Large intestine (tissue), 3 donors: ENCODE measurements around the gene SMCO3. TPM values are rescaled to one million over a fixed set of nuclear protein-coding genes. Genes with fewer than 3 reads are reported as not detected.
A peak's percentile ranks its signal among the peaks of the same experiment; 100 is the strongest.

Experiments used
- DNase-seq, 2 donors: peaks; one replicate each; pipeline versions ENCODE4 v3.0.0 to v3.0.0-alpha.2; 2013
- H3K27ac ChIP-seq: one replicate; pipeline ENCODE4 v1.5.1; 2013; ENCODE audit warnings: low read length
- H3K27me3 ChIP-seq: 2 replicates; pipeline ENCODE4 v1.6.1; 2013; ENCODE audit warnings: low read length; ENCODE audit not compliant: control insufficient read depth, insufficient read depth
- H3K36me3 ChIP-seq: 2 replicates; pipeline ENCODE4 v1.6.1; 2013; ENCODE audit warnings: low read length; ENCODE audit not compliant: control insufficient read depth, insufficient read depth
- H3K4me1 ChIP-seq: one replicate; pipeline ENCODE4 v1.6.1; 2013; ENCODE audit warnings: low read length; ENCODE audit not compliant: control insufficient read depth, insufficient read depth
- H3K4me3 ChIP-seq: one replicate; pipeline ENCODE4 v1.5.1; 2013; ENCODE audit warnings: low read length
- H3K9me3 ChIP-seq: one replicate; pipeline ENCODE4 v1.6.1; 2013; ENCODE audit warnings: mild to moderate bottlenecking, low read depth, low read length, moderate library complexity; ENCODE audit not compliant: control insufficient read depth
- WGBS: methylation state at CpG from one replicate; pipeline ENCODE4 v1.1.5; 2013; ENCODE audit warnings: low lambda C conversion rate; ENCODE audit not compliant: insufficient coverage; 5-methylcytosine and 5-hydroxymethylcytosine counted together
- polyA plus RNA-seq: library from polyadenylated mRNA; unstranded; fragments of 120-200 nt; gene quantifications from one replicate; pipeline ENCODE4 v1.2.1, GENCODE V29; 2013

Gene SMCO3
- polyA plus RNA-seq, 1 donor = 0.30 TPM

DNA sequence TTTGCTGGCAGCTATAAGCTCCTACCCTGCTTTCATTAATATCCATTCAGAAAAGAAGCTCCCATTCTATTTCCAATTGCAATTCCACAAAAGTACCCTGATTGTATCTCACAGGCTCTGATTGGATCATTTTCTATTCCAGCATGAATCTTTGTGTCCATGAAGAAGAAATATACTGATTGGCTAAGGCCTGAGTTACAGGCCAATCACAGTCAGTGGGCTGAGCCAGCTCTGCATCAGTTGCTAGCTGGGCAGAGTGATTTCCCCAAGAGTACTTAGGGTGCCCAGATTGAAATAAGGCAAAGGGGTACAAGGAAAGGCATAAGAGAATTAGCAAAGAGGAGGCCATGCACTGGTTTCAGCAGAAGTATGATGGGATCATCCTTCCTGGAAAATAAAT, 14.9 kb upstream of the SMCO3 start:
- Histone ChIP-seq H3K36me3 (no peaks in the 10 kb centered on the region), H3K27me3 (no peaks in the 10 kb centered on the region), H3K9me3 (no peaks in the 10 kb centered on the region), H3K4me3 (no peak overlapping the region), H3K4me1 (no peaks in the 10 kb centered on the region), H3K27ac (no peak overlapping the region)
- no peak for DNase-seq

DNA sequence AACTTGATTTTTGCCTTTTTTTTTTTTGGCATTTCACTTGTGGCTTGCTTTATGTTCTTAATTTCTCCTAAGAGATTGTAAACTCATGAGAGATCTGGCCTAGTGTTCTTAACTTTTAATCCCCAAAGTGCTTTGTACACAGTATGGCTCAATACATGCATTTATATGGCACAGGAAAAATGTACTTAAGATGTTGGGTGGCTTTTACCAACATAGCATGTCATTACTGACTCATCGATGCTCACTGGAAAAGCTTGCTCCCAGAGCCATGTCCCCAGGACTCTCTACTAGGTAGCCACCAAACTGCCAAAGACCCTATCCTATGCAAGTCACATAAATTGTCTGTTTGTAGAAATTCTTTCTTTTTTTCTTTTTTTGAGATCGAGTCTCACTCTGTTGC, 13.1 kb upstream of the SMCO3 start:
- Histone ChIP-seq H3K27me3 (no peaks in the 10 kb centered on the region), H3K36me3 (no peaks in the 10 kb centered on the region), H3K9me3 (no peaks in the 10 kb centered on the region), H3K4me1 (no peaks in the 10 kb centered on the region), H3K27ac (no peak overlapping the region), H3K4me3 (no peak overlapping the region)
- WGBS = no CpG with 5 or more reads among the region's 2 CpGs
- no peak for DNase-seq

DNA sequence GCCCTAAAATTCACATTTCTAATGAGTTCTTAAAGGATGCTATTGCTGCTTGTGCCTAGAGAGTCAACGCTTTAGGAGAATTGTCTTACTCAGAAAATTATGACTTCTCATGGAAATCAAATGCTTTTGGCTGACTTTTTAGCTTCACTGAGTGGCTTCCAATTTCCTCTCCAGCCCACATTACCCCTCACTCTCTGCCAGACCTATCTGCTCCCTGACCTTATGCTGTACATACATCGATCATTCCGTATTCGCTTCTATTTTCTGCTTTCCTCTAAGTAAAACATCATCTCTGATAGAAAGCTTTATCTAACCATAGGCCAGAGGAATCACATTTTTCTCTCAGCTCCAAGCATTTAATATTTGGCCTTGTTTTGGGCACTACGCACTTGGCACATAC, 12.5 kb upstream of the SMCO3 start:
- no peaks in the 10 kb centered on the region for H3K4me1 ChIP-seq
- no peaks in the 10 kb centered on the region for H3K36me3 ChIP-seq
- no peaks in the 10 kb centered on the region for H3K9me3 ChIP-seq
- DNase-seq = no peak
- H3K27me3 ChIP-seq = no peaks in the 10 kb centered on the region
- H3K4me3 ChIP-seq = no peak overlapping the region
- no peak overlapping the region for H3K27ac ChIP-seq
- 93% methylated on average over 4 of the region's 5 CpGs for WGBS

DNA sequence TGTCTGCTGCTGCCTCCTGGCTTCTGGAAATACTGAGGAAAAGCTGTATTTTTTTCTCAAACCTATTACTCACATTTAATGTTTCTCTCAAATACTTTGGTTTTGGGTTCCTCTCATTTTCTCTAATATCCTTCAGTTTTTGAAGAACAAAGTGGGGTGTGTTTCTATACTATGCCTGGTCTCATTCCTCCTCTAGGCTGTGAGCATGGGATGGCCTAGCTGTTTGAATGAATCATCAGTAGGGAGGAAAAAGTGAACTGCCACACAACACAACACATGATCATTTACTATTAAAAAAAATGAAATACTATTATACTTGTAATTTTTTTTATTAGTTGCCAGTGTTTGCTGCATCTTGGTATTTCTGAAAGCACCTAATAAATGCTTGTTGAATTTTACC, 11.3 kb upstream of the SMCO3 start:
- H3K4me1 ChIP-seq = no peaks in the 10 kb centered on the region
- no peak for DNase-seq

DNA sequence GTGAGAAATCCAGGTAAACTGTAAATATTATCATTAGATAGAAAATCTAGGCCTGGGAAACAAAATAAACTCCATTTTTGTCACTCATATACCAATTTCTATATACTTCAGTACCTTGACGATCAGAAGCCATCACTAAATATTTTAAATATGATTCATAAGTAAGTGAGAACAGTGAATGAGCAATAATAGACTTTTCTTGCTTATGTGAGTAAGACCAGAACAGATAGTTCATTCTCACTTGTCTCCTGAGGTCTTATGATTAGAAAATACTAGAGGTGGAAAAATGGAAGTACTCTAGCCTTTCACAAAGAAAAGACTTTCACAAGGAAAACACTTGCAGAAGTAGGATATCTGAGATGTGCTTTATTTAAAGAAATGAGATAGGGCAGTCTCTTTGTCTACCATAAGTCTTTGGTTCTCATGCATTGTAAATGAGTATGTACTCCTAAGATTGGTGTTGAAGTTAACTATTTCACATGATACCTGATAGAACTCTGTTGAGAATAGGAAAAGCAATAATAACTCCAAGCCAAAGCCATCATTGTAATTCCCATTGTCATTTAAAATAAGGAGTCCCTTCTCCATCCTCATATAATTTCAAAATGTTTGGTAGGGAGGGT, 10.1 kb upstream of the SMCO3 start:
- Histone ChIP-seq H3K27me3 (no peaks in the 10 kb centered on the region), H3K4me3 (no peak overlapping the region), H3K4me1 (no peaks in the 10 kb centered on the region), H3K36me3 (no peaks in the 10 kb centered on the region), H3K27ac (no peak overlapping the region), H3K9me3 (no peaks in the 10 kb centered on the region)
- 100% methylated on average over 1 of the region's 1 CpG for WGBS
- DNase-seq = no peak

More for the DNA sequence above, 11.3 kb upstream of the SMCO3 start:
- Histone ChIP-seq H3K27ac (no peak overlapping the region), H3K36me3 (no peaks in the 10 kb centered on the region), H3K4me3 (no peak overlapping the region), H3K9me3 (no peaks in the 10 kb centered on the region), H3K27me3 (no peaks in the 10 kb centered on the region)

DNA sequence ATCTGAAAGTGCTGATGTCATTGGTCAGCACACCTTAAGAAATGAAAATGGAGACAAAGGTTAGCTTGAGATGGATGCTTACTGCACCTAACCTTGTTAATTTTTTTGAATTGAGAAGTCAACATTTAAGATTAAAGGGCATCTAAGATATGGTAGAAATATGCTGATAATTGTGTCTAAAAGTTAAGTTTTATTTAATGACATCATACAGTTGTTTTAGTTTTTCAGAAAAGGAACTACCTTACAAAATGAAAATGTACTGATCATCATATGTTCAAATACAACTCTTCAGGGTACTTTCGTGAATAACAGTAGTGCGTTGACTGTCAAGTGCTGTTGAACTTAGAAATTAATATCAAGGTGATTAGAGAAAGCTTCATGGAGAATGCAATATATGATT, 2.5 kb downstream of the SMCO3 start:
- Histone ChIP-seq H3K9me3 (no peaks in the 10 kb centered on the region), H3K27me3 (no peaks in the 10 kb centered on the region), H3K36me3 (no peaks in the 10 kb centered on the region), H3K4me1 (no peaks in the 10 kb centered on the region), H3K4me3 (no peak overlapping the region), H3K27ac (no peak overlapping the region)
- DNase-seq = no peak
- WGBS = 100% methylated on average over 1 of the region's 2 CpGs

DNA sequence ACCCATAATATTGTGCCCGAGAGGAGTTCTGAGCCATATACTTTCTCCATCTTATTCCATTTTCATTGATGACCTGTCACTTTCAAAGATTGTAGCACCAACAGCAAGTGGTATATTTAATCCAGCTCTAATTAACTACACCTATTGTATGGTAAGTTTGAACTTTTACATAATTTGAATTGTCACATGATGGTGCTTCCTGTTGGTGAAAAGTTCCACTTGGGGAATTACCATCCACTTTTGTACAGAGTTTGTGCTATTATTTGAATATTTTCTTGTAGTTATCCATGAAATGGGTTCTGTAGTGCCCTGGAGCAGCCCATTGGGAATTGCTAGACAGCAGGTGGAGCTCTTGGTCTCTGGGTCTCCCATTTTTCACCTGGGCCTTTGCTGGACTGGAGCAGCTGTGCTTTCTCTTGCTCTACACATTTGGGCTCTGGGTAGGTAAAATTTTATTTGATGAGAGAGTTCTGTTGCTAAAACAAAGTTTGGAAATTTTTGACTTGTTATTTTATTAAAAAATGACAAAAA, 3.0 kb downstream of the SMCO3 start:
- WGBS = no CpG with 5 or more reads among the region's 1 CpG
- H3K4me3 ChIP-seq = no peak overlapping the region
- H3K4me1 ChIP-seq = no peaks in the 10 kb centered on the region
- DNase-seq = no peak
- no peak overlapping the region for H3K27ac ChIP-seq
- H3K27me3 ChIP-seq = no peaks in the 10 kb centered on the region
- no peaks in the 10 kb centered on the region for H3K9me3 ChIP-seq
- H3K36me3 ChIP-seq = no peaks in the 10 kb centered on the region

DNA sequence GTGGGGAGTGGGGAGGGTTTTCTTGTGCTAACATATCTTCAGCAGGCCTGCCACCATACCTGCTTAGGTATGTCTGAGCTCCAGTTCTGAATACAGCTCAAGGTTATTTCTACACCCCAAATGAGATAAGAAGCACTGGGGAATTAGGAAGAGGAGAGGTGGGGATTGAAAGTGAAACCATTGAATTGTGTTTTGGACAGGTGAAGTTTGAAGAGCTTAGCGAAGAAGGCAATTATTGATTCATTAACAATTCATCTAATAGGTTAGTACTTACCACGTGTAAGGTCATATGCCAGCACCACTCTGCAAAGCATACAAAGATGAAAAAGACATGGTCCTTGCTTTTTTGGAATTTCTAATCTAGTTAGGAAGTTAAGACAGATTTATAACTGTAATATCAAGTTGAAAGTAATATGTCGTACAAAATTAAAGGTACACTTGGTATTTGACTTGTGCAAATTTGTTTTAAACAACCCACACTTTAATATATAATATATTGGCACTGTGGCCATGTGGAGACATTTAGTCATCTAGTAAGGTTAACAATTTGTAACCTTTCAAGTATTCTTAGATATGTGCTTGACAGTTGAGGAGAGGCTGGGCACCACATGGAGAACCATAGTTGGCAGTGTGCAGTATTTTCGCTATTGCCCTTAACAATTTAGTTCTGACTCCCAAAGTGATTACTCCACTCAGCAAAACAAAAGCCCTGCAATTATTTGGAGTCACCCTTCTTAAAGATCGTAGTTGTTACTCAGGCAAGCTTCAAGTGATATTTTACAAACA, 3.6 kb downstream of the SMCO3 start:
- H3K27me3 ChIP-seq = no peaks in the 10 kb centered on the region
- no peaks in the 10 kb centered on the region for H3K36me3 ChIP-seq
- no peak overlapping the region for H3K4me3 ChIP-seq
- H3K9me3 ChIP-seq = no peaks in the 10 kb centered on the region
- no peak overlapping the region for H3K27ac ChIP-seq
- no peak for DNase-seq
- no peaks in the 10 kb centered on the region for H3K4me1 ChIP-seq
- WGBS = 67% methylated on average over 3 of the region's 5 CpGs

DNA sequence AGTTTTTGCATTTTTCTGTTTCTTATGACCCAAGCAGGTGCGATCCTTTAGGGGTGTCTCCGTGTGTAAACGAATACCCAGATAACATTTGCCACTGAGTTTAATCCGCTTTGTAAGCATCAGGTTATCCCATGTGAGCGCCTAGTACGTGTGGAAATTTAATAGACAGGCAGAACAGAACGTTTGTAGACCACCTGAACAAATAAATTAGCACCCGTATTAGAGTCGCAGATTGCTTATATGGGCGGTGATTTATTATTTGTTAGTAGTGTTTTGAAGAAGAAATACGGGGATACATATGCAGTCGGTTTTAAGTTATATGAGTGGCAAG, 10.2 kb downstream of the SMCO3 start:
- H3K36me3 ChIP-seq = peaks cover 5% of the 10 kb centered on the region
- no peak for DNase-seq
- peak overlapping the region; percentile 87 for H3K27ac ChIP-seq
- H3K4me1 ChIP-seq = peaks cover 9% of the 10 kb centered on the region
- H3K9me3 ChIP-seq = no peaks in the 10 kb centered on the region
- WGBS = no CpG with 5 or more reads among the region's 12 CpGs
- no peaks in the 10 kb centered on the region for H3K27me3 ChIP-seq
- peak overlapping the region; percentile 86 for H3K4me3 ChIP-seq

DNA sequence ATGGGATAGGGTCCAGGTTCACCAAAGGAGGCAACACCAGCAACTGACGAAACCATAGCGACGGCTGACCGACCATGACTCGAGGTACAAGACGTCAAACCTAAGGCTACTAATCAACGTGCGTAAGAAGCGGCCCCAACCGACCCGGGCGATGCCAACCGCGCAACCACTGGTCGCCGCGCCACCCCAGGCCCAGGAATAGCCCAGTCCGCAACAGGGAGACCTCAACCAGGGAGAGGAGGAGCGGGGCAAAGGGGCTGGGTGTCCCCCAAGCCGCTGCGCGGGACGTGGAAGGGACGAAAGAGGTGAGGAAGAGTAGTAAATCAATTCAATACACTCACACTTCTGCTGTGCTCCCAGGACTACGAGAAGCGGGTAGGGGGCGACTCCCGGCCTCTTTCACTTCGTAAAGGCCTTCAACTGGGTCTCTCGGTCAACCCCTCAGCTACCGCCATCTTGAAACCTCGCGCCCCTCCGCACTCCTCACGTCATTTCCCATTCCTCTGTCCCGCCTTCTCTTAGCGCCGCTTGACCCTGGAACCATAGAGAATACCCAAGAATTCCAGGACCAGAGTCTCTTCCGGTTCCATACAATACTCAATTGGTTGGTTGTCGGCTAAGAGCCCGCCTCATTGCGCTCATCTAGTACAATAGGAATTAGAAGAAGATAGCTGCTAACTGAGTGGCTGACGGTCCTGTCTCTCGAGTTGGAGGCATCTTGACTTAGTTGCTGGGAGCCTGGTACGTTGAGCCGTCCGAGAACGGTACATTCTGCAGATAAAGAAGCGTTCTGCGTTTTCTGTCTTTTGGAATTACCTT, 10.8 kb downstream of the SMCO3 start, which contains the start of the genes C12orf60 and WBP11:
TSS of gene C12orf60 (plus strand) at position 660 of the 819 bp plus-strand sequence. CDS start 19,266 bp downstream, outside the sequence.
TSS of gene WBP11 (minus strand) at position 468 of the 819 bp plus-strand sequence. CDS start 2,095 bp downstream, outside the sequence.
- peak; percentile 98 to 99 for DNase-seq
- no peaks in the 10 kb centered on the region for H3K27me3 ChIP-seq
- H3K36me3 ChIP-seq = peaks cover 10% of the 10 kb centered on the region
- H3K4me1 ChIP-seq = peaks cover 9% of the 10 kb centered on the region
- H3K27ac ChIP-seq = peak within 1 kb of the TSS; percentile 87
- H3K4me3 ChIP-seq = peak within 1 kb of the TSS; percentile 86
- H3K9me3 ChIP-seq = no peaks in the 10 kb centered on the region
- no CpG with 5 or more reads among the region's 50 CpGs for WGBS
